Measurements from ENCODE around the gene VTI1A. TPM values are rescaled to one million over a fixed set of nuclear protein-coding genes. Genes with fewer than 3 reads are reported as not detected.
"Not testable (repeated sequence)": the region's sequence is repeated elsewhere in the genome, so short reads cannot be mapped to it uniquely, and the experiment has no call there.

The VTI1A gene
- total RNA-seq, 1 donor from 2014 or later = 36.9 TPM

DNA sequence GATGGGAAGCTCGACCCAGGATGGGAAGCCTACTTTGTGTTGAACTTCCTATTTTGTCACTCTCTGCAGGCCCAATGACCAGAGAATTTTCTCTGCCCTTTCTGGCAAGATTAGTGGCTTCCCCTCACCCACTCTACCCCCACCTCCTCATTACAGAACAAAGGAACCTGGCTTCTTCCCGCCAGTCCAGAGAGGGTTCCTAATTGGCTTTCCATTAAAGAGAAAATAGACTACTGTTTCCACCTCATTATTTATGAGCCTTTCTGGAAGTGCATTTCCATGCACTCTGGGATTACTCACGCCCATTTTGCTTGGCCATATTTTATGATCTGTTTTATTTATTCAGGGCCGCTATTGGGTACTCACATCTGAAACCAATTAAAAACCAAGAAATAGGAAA lies 408.1 kb downstream of the VTI1A start:
- H3K27me3 ChIP-seq (ENCODE audit: low read depth) = no peaks in the 10 kb centered on the region
- ATAC-seq (no peak), DNase-seq (no peak)
- no peak overlapping the region for H3K4me3 ChIP-seq
- TF ChIP-seq, protein P1, sequence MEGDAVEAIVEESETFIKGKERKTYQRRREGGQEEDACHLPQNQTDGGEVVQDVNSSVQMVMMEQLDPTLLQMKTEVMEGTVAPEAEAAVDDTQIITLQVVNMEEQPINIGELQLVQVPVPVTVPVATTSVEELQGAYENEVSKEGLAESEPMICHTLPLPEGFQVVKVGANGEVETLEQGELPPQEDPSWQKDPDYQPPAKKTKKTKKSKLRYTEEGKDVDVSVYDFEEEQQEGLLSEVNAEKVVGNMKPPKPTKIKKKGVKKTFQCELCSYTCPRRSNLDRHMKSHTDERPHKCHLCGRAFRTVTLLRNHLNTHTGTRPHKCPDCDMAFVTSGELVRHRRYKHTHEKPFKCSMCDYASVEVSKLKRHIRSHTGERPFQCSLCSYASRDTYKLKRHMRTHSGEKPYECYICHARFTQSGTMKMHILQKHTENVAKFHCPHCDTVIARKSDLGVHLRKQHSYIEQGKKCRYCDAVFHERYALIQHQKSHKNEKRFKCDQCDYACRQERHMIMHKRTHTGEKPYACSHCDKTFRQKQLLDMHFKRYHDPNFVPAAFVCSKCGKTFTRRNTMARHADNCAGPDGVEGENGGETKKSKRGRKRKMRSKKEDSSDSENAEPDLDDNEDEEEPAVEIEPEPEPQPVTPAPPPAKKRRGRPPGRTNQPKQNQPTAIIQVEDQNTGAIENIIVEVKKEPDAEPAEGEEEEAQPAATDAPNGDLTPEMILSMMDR (IDR thresholded peaks at IDR 0.05) = no peak
- H3K27ac ChIP-seq = no peak overlapping the region
- intact Hi-C loops (cut with DNase I) = no loop called here
- H3K9me3 ChIP-seq = no peaks in the 10 kb centered on the region
- H3K4me1 ChIP-seq = peaks cover 5% of the 10 kb centered on the region
- no peaks in the 10 kb centered on the region for H3K36me3 ChIP-seq

DNA sequence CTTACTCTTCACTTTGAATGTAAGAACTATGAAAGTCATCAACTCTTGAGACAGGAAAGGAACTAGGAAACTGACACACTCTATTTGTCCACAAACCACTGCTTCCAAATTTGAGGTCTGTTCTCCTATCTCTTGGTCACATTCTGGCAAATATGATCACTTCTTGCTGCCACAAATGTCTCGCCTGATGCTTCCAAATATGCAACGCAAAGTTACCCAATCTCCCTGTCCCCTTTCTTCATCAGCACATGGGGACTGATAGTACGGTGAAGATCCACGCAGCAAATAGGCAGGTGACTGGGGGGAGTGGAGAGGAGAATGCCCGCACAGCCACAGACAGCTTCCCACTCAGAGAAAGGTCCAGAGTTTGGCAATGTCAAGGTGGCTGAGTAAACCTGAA lies 410.5 kb downstream of the VTI1A start:
- H3K4me1 ChIP-seq = no peaks in the 10 kb centered on the region
- H3K27ac ChIP-seq = no peak overlapping the region
- intact Hi-C loops (cut with DNase I) = no loop called here
- no peaks in the 10 kb centered on the region for H3K27me3 ChIP-seq (ENCODE audit: low read depth)
- DNase-seq (no peak), ATAC-seq (no peak)
- H3K36me3 ChIP-seq = no peaks in the 10 kb centered on the region
- no peak overlapping the region for H3K4me3 ChIP-seq
- no peaks in the 10 kb centered on the region for H3K9me3 ChIP-seq
- TF ChIP-seq, protein P1 (IDR thresholded peaks at IDR 0.05) = no peak

DNA sequence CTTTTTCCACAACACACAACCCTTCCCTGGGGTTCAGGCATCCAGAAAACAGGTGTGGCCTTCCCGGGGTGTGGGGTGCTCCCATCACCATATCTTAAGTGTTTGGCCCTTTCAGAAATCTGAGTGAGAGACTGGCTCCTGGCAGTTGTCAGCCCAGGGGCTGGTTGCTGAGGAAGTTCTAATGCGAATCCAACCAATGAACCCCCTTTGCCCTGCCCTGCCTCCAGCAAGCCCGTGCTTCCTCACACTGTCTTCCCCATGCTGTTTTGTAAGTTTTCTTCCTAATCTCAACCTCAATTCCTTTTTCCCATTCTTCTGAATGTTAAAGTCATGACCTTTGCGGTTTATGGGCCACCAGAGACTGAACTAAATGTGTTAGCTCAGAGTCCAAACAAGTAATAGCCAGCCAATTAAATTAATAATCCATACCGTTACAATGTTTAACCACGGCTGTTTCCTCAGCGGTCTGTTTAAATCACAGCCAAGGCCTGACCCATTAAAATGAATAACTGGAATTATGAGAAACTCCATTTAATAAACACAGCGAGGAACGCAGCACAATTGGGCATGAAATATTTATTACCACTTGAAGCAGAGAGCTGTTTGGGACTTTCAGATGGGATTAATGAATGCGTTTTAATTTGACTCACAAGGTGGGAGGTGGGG lies 412.1 kb downstream of the VTI1A start:
- H3K36me3 ChIP-seq = no peaks in the 10 kb centered on the region
- no peak overlapping the region for H3K4me3 ChIP-seq
- H3K9me3 ChIP-seq = peaks cover 8% of the 10 kb centered on the region
- intact Hi-C loops (cut with DNase I) = no loop called here
- H3K27ac ChIP-seq = no peak overlapping the region
- TF ChIP-seq, protein P1 (IDR thresholded peaks at IDR 0.05) = no peak
- ATAC-seq = peak in 1 of 2 donors; percentile 55
- DNase-seq = no peak
- no peaks in the 10 kb centered on the region for H3K4me1 ChIP-seq
- no peaks in the 10 kb centered on the region for H3K27me3 ChIP-seq (ENCODE audit: low read depth)

DNA sequence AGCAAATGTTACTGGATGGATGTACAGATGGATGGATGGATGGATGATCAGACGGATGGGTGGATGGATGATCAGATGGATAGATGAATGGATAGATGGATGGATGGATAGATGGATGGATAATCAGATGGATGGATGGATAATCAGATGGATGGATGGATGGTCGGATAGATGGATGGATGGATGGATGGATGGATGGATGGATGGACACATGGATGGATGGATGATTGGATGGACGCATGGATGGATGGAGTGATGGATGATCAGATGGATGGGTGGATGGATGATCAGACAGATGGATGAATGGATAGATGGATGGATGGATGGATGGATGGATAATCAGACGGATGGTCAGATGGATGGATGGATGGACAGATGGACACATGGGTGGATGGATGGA lies 412.8 kb downstream of the VTI1A start:
- no peaks in the 10 kb centered on the region for H3K27me3 ChIP-seq (ENCODE audit: low read depth)
- intact Hi-C loops (cut with DNase I) = no loop called here
- H3K9me3 ChIP-seq = peaks cover 15% of the 10 kb centered on the region
- DNase-seq = no peak
- ATAC-seq = no peak
- no peaks in the 10 kb centered on the region for H3K36me3 ChIP-seq
- H3K27ac ChIP-seq = no peak overlapping the region
- no peaks in the 10 kb centered on the region for H3K4me1 ChIP-seq
- TF ChIP-seq, protein P1 (IDR thresholded peaks at IDR 0.05) = no peak
- H3K4me3 ChIP-seq = no peak overlapping the region

DNA sequence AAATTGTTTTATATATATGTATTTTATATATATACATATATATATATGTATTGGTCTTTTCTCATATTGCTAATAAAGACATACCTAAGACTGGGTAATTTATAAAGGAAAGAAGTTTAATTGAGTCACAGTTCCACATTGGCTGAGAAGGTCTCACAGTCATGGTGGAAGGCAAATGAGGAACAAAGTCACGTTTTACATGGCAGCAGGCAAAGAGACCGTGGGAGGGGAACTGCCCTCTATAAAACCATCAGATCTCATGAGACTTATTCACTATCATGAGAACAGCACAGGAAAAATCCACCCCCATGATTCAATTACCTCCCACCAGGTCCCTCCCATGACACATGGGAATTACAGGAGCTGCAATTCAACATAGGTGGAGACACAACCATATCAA lies 416.4 kb downstream of the VTI1A start:
- H3K9me3 ChIP-seq = peaks cover 15% of the 10 kb centered on the region
- ATAC-seq; H3K36me3 ChIP-seq; H3K27me3 ChIP-seq (ENCODE audit: low read depth); intact Hi-C loops (cut with DNase I); H3K4me1 ChIP-seq; DNase-seq; H3K27ac ChIP-seq; H3K4me3 ChIP-seq: not testable (repeated sequence)

Small RNA genes within 50 kb of the gene (microRNA-seq; reads per million reads assigned to microRNA genes)
- not detected for gene MIR4295 (ENCODE audit: borderline number of aligned reads)

Other genes with a start within 250 kb of the VTI1A start
- not detected for gene TECTB, start 163.8 kb upstream of the VTI1A start, total RNA-seq
- 81.1 TPM for gene ACSL5, start 73.1 kb upstream of the VTI1A start, total RNA-seq
- gene ZDHHC6, start 301 bp upstream of the VTI1A start, total RNA-seq = 36.4 TPM